Skeletal muscle tissue (tissue), 4 donors: ENCODE results near the gene CLCC1. TPM values are rescaled to one million over a fixed set of nuclear protein-coding genes. Genes with fewer than 3 reads are reported as not detected.

Source experiments
- H3K27ac ChIP-seq: one replicate; pipeline ENCODE4 v1.7.0; 2013; ENCODE audit warnings: mild to moderate bottlenecking, low read depth, low read length, inconsistent platforms
- H3K27me3 ChIP-seq, 3 donors: one replicate each; pipeline ENCODE4 v1.7.0; 2013; ENCODE audit warnings: low read length in 3 of 3; ENCODE audit not compliant: control insufficient read depth in 3 of 3, insufficient read depth in 3 of 3
- H3K36me3 ChIP-seq, 3 donors: one replicate each; pipeline ENCODE4 v1.7.0; 2013; ENCODE audit warnings: low read length in 3 of 3; ENCODE audit not compliant: control insufficient read depth in 3 of 3, insufficient read depth in 3 of 3
- H3K4me1 ChIP-seq, 3 donors: one replicate each; pipeline ENCODE4 v1.7.0; 2013; ENCODE audit warnings: low read length in 3 of 3, mild to moderate bottlenecking in 3 of 3; ENCODE audit not compliant: control insufficient read depth in 3 of 3, insufficient read depth in 3 of 3
- H3K4me3 ChIP-seq, 3 donors: one replicate each; pipeline ENCODE4 v1.7.0; 2013; ENCODE audit warnings: low read length in 3 of 3
- H3K9ac ChIP-seq, 3 donors: one replicate each; pipeline ENCODE4 v1.7.0; 2013; ENCODE audit warnings: low read length in 3 of 3, mild to moderate bottlenecking in 3 of 3, moderate library complexity in 2 of 3, low read depth in 1 of 3
- H3K9me3 ChIP-seq, 3 donors: one replicate each; pipeline ENCODE4 v1.7.0; 2013; ENCODE audit warnings: low read length in 3 of 3; ENCODE audit not compliant: control insufficient read depth in 3 of 3
- total RNA-seq: library from RNA; depleted of rRNA; stranded (reverse); fragments of >200 nt; gene quantifications from one replicate; pipeline ENCODE4 v1.2.3, GENCODE V29; 2014
- donor health status: Osteomylitis.

Gene CLCC1
- total RNA-seq, 1 donor from 2014 or later = 23.5 TPM

DNA sequence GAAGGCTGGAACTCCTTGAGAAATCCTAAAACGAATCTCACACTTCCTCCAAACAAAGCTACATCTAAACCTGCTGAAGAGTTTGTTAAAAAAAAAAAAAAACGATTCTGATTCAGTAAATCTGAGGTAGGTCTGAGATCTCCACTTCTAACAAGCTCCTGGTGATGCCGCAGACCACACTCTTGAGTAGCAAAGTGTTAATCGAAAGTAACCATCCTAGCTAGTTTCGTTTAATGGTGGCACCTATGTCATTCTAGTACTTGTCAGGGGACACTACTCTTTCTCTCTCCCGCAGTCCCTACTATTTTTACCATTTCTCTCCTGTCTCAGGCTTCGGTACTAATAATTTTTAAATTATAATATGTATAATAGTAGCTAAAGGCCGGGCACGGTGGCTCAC, 2.1 kb downstream of the CLCC1 start:
- Histone ChIP-seq H3K36me3 (peaks cover 0 to 4% (median 3%) of the 10 kb centered on the region in 3 donors), H3K4me1 (peaks cover 7 to 12% (median 8%) of the 10 kb centered on the region in 3 donors), H3K9ac (no peak overlapping the region), H3K27ac (no peak overlapping the region), H3K4me3 (no peak overlapping the region), H3K27me3 (no peaks in the 10 kb centered on the region), H3K9me3 (no peaks in the 10 kb centered on the region)

- Histone ChIP-seq H3K9me3 (no peaks in the 10 kb centered on the region), H3K4me1 (peaks cover 7 to 12% (median 8%) of the 10 kb centered on the region in 3 donors), H3K27ac (no peak overlapping the region), H3K27me3 (no peaks in the 10 kb centered on the region), H3K4me3 (no peak overlapping the region), H3K36me3 (peaks cover 3 to 4% (median 3%) of the 10 kb centered on the region in 3 donors), H3K9ac (no peak overlapping the region)
Measured at GRCh38 chr1:108960719-108961118, 2.6 kb downstream of the CLCC1 start.

DNA sequence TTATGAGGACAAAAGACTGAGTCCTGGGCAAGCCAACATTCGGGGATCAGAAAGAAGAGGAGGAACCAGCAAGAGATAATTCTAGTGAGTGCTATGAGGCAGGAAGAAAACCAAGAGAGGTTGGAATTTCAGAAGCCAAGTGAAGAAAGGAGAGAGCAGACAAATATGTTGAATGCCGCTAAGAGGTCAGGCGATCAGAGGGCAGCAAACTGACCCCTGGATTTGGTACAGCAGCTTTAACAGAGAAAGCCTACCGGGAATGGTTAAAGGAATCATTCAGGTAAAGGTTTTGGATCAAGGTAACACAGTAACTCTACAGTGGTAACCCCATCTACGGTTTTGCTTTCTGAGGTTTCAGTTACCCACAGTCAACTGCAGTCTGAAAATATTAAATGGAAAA, 5.4 kb downstream of the CLCC1 start:
- H3K9me3 ChIP-seq = no peaks in the 10 kb centered on the region
- no peaks in the 10 kb centered on the region for H3K27me3 ChIP-seq
- peaks cover 7 to 12% (median 8%) of the 10 kb centered on the region in 3 donors for H3K4me1 ChIP-seq
- no peak overlapping the region for H3K27ac ChIP-seq
- H3K9ac ChIP-seq = no peak overlapping the region
- peaks cover 4 to 5% (median 5%) of the 10 kb centered on the region in 3 donors for H3K36me3 ChIP-seq
- H3K4me3 ChIP-seq = no peak overlapping the region

- no peak overlapping the region for H3K9ac ChIP-seq
- H3K27ac ChIP-seq = no peak overlapping the region
- H3K4me3 ChIP-seq = no peak overlapping the region
- H3K9me3 ChIP-seq = no peaks in the 10 kb centered on the region
- H3K4me1 ChIP-seq = peaks cover 0 to 3% (median 0%) of the 10 kb centered on the region in 3 donors
- H3K27me3 ChIP-seq = no peaks in the 10 kb centered on the region
- H3K36me3 ChIP-seq = peaks cover 4 to 5% (median 5%) of the 10 kb centered on the region in 3 donors
Measured at GRCh38 chr1:108955881-108956280, 7.4 kb downstream of the CLCC1 start.

- peaks cover 0 to 3% (median 0%) of the 10 kb centered on the region in 3 donors for H3K4me1 ChIP-seq
- no peak overlapping the region for H3K4me3 ChIP-seq
- peaks cover 4 to 6% (median 5%) of the 10 kb centered on the region in 3 donors for H3K36me3 ChIP-seq
- H3K9me3 ChIP-seq = no peaks in the 10 kb centered on the region
- H3K9ac ChIP-seq = no peak overlapping the region
- H3K27me3 ChIP-seq = no peaks in the 10 kb centered on the region
- no peak overlapping the region for H3K27ac ChIP-seq
Measured at GRCh38 chr1:108955111-108955510, 8.2 kb downstream of the CLCC1 start.

- Histone ChIP-seq H3K27ac (no peak overlapping the region), H3K9me3 (no peaks in the 10 kb centered on the region), H3K4me1 (peaks cover 0 to 5% (median 3%) of the 10 kb centered on the region in 3 donors), H3K27me3 (no peaks in the 10 kb centered on the region), H3K4me3 (no peak overlapping the region), H3K36me3 (peaks cover 0 to 5% (median 5%) of the 10 kb centered on the region in 3 donors), H3K9ac (no peak overlapping the region)
Measured at GRCh38 chr1:108953452-108953851, 9.8 kb downstream of the CLCC1 start.

GRCh38 chr1:108951242-108951641, 12.0 kb downstream of the CLCC1 start:
- H3K27ac ChIP-seq = no peak overlapping the region
- H3K27me3 ChIP-seq = no peaks in the 10 kb centered on the region
- H3K9me3 ChIP-seq = no peaks in the 10 kb centered on the region
- no peak overlapping the region for H3K9ac ChIP-seq
- H3K36me3 ChIP-seq = peaks cover 3 to 12% (median 7%) of the 10 kb centered on the region in 3 donors
- H3K4me1 ChIP-seq = peaks cover 6 to 14% (median 8%) of the 10 kb centered on the region in 3 donors
- H3K4me3 ChIP-seq = no peak overlapping the region

GRCh38 chr1:108949044-108949443, 14.2 kb downstream of the CLCC1 start:
- Histone ChIP-seq H3K36me3 (peaks cover 4 to 19% (median 17%) of the 10 kb centered on the region in 3 donors), H3K9ac (no peak overlapping the region), H3K27me3 (no peaks in the 10 kb centered on the region), H3K4me1 (peaks cover 6 to 14% (median 8%) of the 10 kb centered on the region in 3 donors), H3K27ac (no peak overlapping the region), H3K9me3 (no peaks in the 10 kb centered on the region), H3K4me3 (no peak overlapping the region)

GRCh38 chr1:108947871-108948525, 15.3 kb downstream of the CLCC1 start:
- Histone ChIP-seq H3K9me3 (no peaks in the 10 kb centered on the region), H3K36me3 (peaks cover 2 to 26% (median 25%) of the 10 kb centered on the region in 3 donors), H3K9ac (no peak overlapping the region), H3K4me3 (no peak overlapping the region), H3K27me3 (no peaks in the 10 kb centered on the region), H3K4me1 (peaks cover 6 to 14% (median 8%) of the 10 kb centered on the region in 3 donors), H3K27ac (no peak overlapping the region)

- H3K4me1 ChIP-seq = no peaks in the 10 kb centered on the region
- no peaks in the 10 kb centered on the region for H3K27me3 ChIP-seq
- H3K9me3 ChIP-seq = no peaks in the 10 kb centered on the region
- H3K4me3 ChIP-seq = no peak overlapping the region
- H3K9ac ChIP-seq = no peak overlapping the region
- H3K36me3 ChIP-seq = peaks cover 27 to 70% (median 67%) of the 10 kb centered on the region in 3 donors
- H3K27ac ChIP-seq = no peak overlapping the region
Measured at GRCh38 chr1:108936170-108936569, 27.1 kb downstream of the CLCC1 start.
